Measurements from ENCODE around the gene PTPN14.

PTPN14 gene

DNA sequence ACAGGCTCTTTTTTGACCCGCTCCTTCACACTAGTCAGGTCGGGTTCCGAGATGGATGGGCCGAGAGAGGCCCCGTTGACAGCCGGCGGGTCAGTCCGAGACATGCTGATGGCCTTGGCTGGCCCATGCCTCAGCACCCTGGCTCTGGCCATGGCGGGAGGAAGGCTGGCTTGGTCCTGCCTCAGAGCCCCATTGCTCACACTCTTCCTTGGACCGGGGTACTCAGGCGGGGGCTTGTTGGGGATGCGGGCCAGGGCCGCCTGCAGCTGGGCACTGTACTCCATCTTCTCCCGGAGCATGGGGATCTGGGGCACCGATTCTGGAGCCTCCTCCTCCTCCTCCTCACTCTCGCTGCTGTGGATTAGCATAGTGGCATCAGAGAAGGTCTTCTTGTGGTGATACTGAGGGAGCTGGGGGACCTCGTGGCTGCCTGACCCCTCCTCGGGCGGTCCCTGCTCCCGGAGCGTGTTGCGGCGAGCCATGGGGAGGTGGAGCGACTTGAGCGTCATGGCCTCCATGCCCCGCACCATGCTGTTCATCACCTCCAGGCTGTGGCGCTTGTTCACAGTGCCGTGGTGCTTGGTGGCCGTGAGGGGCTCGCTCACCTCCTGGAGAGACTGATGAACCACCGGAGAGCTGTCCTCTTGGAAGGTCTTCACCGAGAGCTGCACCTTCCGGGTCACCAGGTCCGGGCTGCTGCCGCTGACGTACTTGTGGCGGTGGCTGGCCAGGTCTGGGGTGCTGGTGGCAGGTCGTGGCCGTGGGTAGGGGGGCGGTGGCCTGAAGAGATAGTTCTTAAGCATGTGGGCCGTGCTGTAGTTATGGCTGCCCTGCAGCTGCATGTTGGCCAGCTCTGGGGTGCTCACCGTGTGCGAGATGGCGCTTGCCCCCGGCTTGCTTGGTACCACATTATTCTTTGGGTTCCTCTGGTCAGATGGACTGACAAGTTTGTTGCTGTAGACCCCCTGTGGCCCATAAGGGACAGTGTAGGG, 167.7 kb downstream of the PTPN14 start:
- no peak for DNase-seq (ENCODE audit: low read depth, low spot score)
- no peak overlapping the region for H3K27ac ChIP-seq

GRCh38 chr1:214380986-214381695, 170.3 kb downstream of the PTPN14 start:
- DNase-seq (ENCODE audit: low read depth, low spot score) = no peak
- no peak overlapping the region for H3K27ac ChIP-seq

DNA sequence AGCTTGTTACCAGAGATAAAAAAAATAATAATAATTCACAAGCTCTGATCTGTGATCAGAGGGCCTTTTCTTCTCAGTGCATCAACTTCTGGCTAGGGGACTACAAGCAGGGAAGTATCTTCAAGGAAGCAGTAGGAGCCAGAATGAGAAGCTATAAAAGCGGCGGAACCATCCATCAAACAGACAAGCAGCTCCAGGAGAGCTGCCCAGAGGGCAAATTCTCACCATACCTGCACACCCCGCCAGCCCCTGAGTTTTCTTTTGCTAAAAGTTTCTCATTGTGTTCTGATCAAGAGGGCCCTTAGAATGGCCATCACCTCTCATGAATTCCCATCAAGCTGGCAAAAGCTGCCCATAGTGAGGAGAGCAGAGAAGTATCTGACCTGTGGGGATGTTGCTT, 171.0 kb downstream of the PTPN14 start:
- H3K27ac ChIP-seq = no peak overlapping the region
- no peak for DNase-seq (ENCODE audit: low read depth, low spot score)

- H3K27ac ChIP-seq = no peak overlapping the region
- DNase-seq (ENCODE audit: low read depth, low spot score) = no peak
Observed at GRCh38 chr1:214379236-214379970, 172.0 kb downstream of the PTPN14 start.

GRCh38 chr1:214378492-214378891, 172.9 kb downstream of the PTPN14 start:
- DNase-seq (ENCODE audit: low read depth, low spot score) = no peak
- no peak overlapping the region for H3K27ac ChIP-seq

- no peak overlapping the region for H3K27ac ChIP-seq
- DNase-seq (ENCODE audit: low read depth, low spot score) = no peak
Observed at GRCh38 chr1:214377886-214378285, 173.5 kb downstream of the PTPN14 start.

GRCh38 chr1:214377485-214377884, 173.9 kb downstream of the PTPN14 start:
- H3K27ac ChIP-seq = no peak overlapping the region
- DNase-seq (ENCODE audit: low read depth, low spot score) = no peak

DNA sequence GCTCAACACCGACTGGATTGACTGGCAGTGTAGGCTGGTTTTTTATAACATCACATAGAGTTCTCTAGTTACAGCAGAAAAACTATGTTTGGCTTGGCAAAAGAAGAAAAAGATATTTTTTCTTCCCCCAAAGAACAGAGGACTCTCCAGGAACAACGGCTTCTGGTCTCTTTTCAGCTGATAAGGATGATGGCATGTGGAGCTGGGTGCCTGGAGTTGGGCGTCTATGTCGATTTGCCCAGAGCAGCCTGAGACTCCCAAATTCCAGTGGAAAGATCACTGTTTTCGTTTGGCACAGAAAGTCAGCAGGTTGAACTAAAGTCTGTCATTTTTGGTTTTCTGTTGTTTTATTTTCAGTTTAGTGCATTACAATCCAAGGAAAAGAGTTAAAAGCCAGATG, 179.3 kb downstream of the PTPN14 start:
- no peak for DNase-seq (ENCODE audit: low read depth, low spot score)
- H3K27ac ChIP-seq = no peak overlapping the region

- no peak for DNase-seq (ENCODE audit: low read depth, low spot score)
- H3K27ac ChIP-seq = no peak overlapping the region
Observed at GRCh38 chr1:214370615-214371014, 180.8 kb downstream of the PTPN14 start.

DNA sequence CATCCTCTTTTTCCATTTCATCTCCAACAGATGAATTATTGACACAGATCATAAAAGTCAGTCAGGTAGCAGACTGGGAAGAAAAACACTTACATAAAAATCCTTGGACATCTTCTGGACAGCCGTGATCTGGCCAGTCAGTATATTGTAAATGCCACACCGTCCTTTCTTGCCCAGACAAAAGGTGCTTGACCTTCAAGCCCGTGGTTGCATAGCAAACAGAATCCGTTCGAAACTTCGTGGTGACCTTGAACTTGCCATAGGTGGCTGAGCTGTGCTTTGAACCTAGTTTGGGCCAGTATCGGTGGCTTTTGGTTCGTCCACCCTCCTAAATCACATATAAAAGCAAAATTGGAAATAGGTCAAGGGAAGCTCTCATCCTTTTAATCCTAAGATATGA, 182.0 kb downstream of the PTPN14 start:
- no peak overlapping the region for H3K27ac ChIP-seq
- no peak for DNase-seq (ENCODE audit: low read depth, low spot score)

- DNase-seq (ENCODE audit: low read depth, low spot score) = no peak
- H3K27ac ChIP-seq = no peak overlapping the region
Observed at GRCh38 chr1:214367841-214368240, 183.6 kb downstream of the PTPN14 start.

GRCh38 chr1:214364786-214365295, 186.6 kb downstream of the PTPN14 start:
- no peak overlapping the region for H3K27ac ChIP-seq
- no peak for DNase-seq (ENCODE audit: low read depth, low spot score)

DNA sequence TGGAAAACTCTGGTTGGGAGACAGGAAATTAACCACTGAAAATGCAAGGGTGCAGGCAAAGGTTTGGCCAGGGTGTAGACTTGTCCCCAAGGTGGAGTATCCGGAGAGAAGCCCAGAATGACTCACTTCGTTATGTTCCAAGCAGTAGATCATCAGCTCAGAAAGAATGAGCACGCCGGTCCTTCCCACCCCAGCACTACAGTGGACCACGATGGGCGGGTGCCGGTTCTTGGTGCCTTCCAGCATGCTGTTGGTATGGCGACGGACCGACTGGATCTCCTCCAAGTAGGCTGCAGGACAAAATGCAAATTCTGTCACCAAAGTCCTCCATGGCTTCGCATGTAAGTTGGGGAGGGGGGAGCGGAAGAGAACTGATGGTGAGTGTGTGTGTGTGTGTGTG, 187.0 kb downstream of the PTPN14 start:
- no peak overlapping the region for H3K27ac ChIP-seq
- DNase-seq (ENCODE audit: low read depth, low spot score) = no peak

- H3K27ac ChIP-seq = no peak overlapping the region
- no peak for DNase-seq (ENCODE audit: low read depth, low spot score)
Observed at GRCh38 chr1:214363386-214363785, 188.0 kb downstream of the PTPN14 start.

GRCh38 chr1:214362188-214362882, 189.1 kb downstream of the PTPN14 start:
- H3K27ac ChIP-seq = no peak overlapping the region
- no peak for DNase-seq (ENCODE audit: low read depth, low spot score)

DNA sequence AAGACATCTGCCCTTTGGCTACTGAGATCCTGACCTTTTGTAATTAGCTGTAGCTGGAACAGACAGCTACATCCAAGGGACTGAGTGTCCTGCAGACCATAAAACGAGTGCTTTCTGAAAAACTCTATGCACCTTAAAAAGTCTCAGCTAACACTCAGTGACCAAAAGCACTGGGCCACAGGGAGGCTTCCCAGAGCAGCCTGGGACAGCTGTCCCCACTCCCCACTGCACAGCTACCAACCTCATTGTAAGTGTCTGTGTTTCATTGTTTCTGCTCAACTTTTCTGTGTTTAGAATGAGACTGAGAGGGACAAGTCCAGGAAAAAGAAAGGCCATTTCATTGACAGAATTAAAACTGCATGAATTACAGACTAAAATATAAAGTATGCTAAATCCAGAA, 189.8 kb downstream of the PTPN14 start:
- DNase-seq (ENCODE audit: low read depth, low spot score) = no peak
- no peak overlapping the region for H3K27ac ChIP-seq

- DNase-seq (ENCODE audit: low read depth, low spot score) = no peak
- no peak overlapping the region for H3K27ac ChIP-seq
Observed at GRCh38 chr1:214360525-214361164, 190.8 kb downstream of the PTPN14 start.

GRCh38 chr1:214360116-214360515, 191.3 kb downstream of the PTPN14 start:
- no peak for DNase-seq (ENCODE audit: low read depth, low spot score)
- H3K27ac ChIP-seq = no peak overlapping the region

DNA sequence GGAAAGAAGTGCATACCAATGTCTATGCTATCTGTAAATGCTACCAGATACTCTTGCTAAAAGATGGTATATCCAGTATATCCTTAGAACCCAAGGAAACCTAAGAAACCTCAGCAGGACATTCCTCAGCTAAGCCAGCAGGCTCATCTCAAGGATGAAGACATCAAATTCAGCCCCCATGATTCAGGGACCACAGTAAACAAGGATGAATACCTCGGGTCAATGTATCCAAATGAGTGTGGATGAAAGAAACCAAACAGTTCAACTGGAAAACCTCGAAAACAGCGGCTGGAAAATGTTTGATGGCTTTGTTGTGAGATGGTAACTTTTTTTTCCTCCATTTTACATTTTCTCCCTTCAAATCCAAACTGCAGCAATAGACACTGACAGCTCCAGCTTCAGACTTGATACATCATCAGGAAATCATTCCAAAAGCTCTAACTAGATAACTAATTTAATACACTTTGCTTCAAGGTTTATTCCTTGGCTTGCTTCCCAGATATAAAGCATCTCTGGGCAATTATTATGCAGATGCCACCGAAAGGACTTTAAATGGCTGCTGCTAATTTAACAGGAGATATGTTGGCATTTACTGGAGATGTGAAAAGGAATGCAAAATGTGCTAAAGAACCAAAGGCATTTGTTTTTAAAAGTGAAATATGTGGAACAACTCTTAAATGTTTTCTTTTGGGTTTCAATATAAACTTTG, 196.8 kb downstream of the PTPN14 start:
- H3K27ac ChIP-seq = no peak overlapping the region
- DNase-seq (ENCODE audit: low read depth, low spot score) = no peak
